ENCODE measurements around the gene GDA. TPM values are rescaled to one million over a fixed set of nuclear protein-coding genes. Genes with fewer than 3 reads are reported as not detected.

The GDA gene
- total RNA-seq: not detected in 2 replicates

DNA sequence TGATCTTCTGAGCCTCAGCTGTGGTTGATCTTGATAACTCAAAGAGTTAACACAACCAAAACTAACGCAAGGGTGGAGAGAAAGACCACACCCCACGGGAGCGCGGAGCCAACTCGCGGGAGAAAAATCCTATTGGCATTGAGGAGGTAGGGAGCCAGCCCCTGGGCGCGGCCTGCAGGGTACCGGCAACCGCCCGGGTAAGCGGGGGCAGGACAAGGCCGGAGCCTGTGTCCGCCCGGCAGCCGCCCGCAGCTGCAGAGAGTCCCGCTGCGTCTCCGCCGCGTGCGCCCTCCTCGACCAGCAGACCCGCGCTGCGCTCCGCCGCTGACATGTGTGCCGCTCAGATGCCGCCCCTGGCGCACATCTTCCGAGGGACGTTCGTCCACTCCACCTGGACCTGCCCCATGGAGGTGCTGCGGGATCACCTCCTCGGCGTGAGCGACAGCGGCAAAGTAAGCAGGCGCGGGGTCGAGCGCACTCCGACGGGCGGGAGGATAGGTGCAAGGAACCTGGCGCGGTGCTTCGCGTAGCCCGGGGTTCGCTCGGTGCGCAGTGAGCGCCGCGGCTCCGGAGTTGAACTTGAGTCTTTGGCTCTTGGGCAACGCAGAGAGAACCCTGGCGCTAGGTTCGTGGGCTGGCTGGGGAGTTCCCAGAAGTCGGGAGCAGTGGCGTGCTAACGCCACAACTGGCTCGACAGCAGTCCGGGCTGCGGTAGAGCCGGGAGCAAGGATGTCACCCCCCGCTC, at the start of gene GDA:
GDA (plus strand) TSS at position 210 of the 745 bp plus-strand sequence; CDS start at position 330, 120 bp downstream.

Other genes starting within 250 kb of the GDA start
- 19.2 and 23.9 TPM in 2 replicates for gene ABHD17B, start 238.2 kb upstream of the GDA start, total RNA-seq
- 14.9 and 19.5 TPM in 2 replicates for gene C9orf85, start 237.8 kb upstream of the GDA start, total RNA-seq
- gene C9orf57, start 88.8 kb upstream of the GDA start, total RNA-seq: not detected in 2 replicates
- gene ZFAND5, start 215.8 kb downstream of the GDA start, total RNA-seq: 149 and 193 TPM in 2 replicates